Suprapubic skin (tissue), 4 donors: ENCODE data around the gene SNX9. TPM values are rescaled to one million over a fixed set of nuclear protein-coding genes. Genes with fewer than 3 reads are reported as not detected.

Source experiments
- DNase-seq, 2 donors: peaks; one replicate each; pipeline ENCODE4 v3.0.0-alpha.2; 2019; ENCODE audit warnings: low spot score in 2 of 2
- H3K27ac ChIP-seq: fragments of 200-600 bp; sonication (generic); one replicate; pipeline ENCODE4 v1.5.1; 2019
- H3K27me3 ChIP-seq: fragments of 200-600 bp; sonication (generic); one replicate; pipeline ENCODE4 v1.5.1; 2019
- H3K36me3 ChIP-seq: fragments of 200-600 bp; sonication (generic); one replicate; pipeline ENCODE4 v1.5.1; 2019
- H3K4me1 ChIP-seq: fragments of 200-600 bp; sonication (generic); one replicate; pipeline ENCODE4 v1.5.1; 2019
- H3K4me3 ChIP-seq: fragments of 200-600 bp; sonication (generic); one replicate; pipeline ENCODE4 v1.5.1; 2019; ENCODE audit warnings: mild to moderate bottlenecking
- H3K9me3 ChIP-seq: fragments of 200-600 bp; sonication (generic); one replicate; pipeline ENCODE4 v1.5.1; 2019
- CTCF ChIP-seq, 2 donors: fragments of 200-600 bp in 1 of 2; fragments of 450-650 bp in 1 of 2; sonication (generic) in 1 of 2; IDR thresholded peaks; one replicate each; pipeline ENCODE4 v1.5.1; 2016 to 2019; ENCODE audit warnings: antibody characterized with exemption in 2 of 2, mild to moderate bottlenecking in 1 of 2, moderate library complexity in 1 of 2
- EP300 ChIP-seq: sonication (generic); formaldehyde crosslinking; IDR thresholded peaks from one replicate; pipeline ENCODE4 v1.6.1; 2017; ENCODE audit warnings: antibody characterized with exemption
- POLR2A ChIP-seq, 2 donors: fragments of 450-650 bp; IDR thresholded peaks; one replicate each; pipeline ENCODE4 v1.6.1; 2017; ENCODE audit warnings: antibody characterized with exemption in 2 of 2, mild to moderate bottlenecking in 2 of 2, moderate library complexity in 2 of 2
- POLR2AphosphoS5 ChIP-seq, 3 donors: sonication (generic); formaldehyde crosslinking; IDR thresholded peaks; one replicate each; pipeline ENCODE4 v1.6.1; 2017; ENCODE audit warnings: antibody characterized with exemption in 3 of 3
- WGBS: methylation state at CpG from one replicate; pipeline ENCODE4 v1.1.5; 2018; 5-methylcytosine and 5-hydroxymethylcytosine counted together
- total RNA-seq, 4 donors: library from RNA; depleted of rRNA; stranded (reverse); fragments of >200 nt; gene quantifications; one replicate each; pipeline ENCODE4 v1.1.0, GENCODE V29; 2016

Gene SNX9
- total RNA-seq, 4 donors from 2014 or later: 30.4 to 44.2 (median 35.8) TPM

- 97% methylated on average over 12 of the region's 14 CpGs for WGBS
- Histone ChIP-seq H3K36me3 (peaks cover 83% of the 10 kb centered on the region), H3K9me3 (no peaks in the 10 kb centered on the region)
Measured at GRCh38 chr6:157942351-157942750, 119.3 kb downstream of the SNX9 start.

GRCh38 chr6:157943249-157943963 is 120.4 kb downstream of the SNX9 start:
- Histone ChIP-seq H3K36me3 (peaks cover 73% of the 10 kb centered on the region), H3K4me3 (no peak overlapping the region), H3K4me1 (no peaks in the 10 kb centered on the region), H3K9me3 (no peaks in the 10 kb centered on the region), H3K27ac (no peak overlapping the region), H3K27me3 (no peaks in the 10 kb centered on the region)
- TF ChIP-seq POLR2AphosphoS5 (IDR thresholded peaks at IDR 0.05) (no peak), POLR2A (IDR thresholded peaks at IDR 0.05) (no peak), CTCF (IDR thresholded peaks at IDR 0.05) (no peak), EP300 (no peak)
- no peak for DNase-seq
- WGBS: 95% methylated on average over 16 of the region's 16 CpGs

More at GRCh38 chr6:157942351-157942750, 119.3 kb downstream of the SNX9 start:
- Histone ChIP-seq H3K27ac (no peak overlapping the region), H3K27me3 (no peaks in the 10 kb centered on the region), H3K4me3 (no peak overlapping the region), H3K4me1 (no peaks in the 10 kb centered on the region)
- DNase-seq: no peak
- TF ChIP-seq EP300 (no peak), POLR2A (IDR thresholded peaks at IDR 0.05) (no peak)

GRCh38 chr6:157943964-157944283 is 120.9 kb downstream of the SNX9 start:
- Histone ChIP-seq H3K36me3 (peaks cover 67% of the 10 kb centered on the region), H3K27ac (no peak overlapping the region), H3K4me3 (no peak overlapping the region), H3K9me3 (no peaks in the 10 kb centered on the region), H3K4me1 (no peaks in the 10 kb centered on the region), H3K27me3 (no peaks in the 10 kb centered on the region)
- 95% methylated on average over 15 of the region's 15 CpGs for WGBS
- DNase-seq: no peak
- TF ChIP-seq EP300: no peak
- TF ChIP-seq CTCF (IDR thresholded peaks at IDR 0.05): no peak
- no peak for TF ChIP-seq POLR2AphosphoS5 (IDR thresholded peaks at IDR 0.05)
- TF ChIP-seq POLR2A (IDR thresholded peaks at IDR 0.05): no peak

- Histone ChIP-seq H3K4me3 (no peak overlapping the region), H3K36me3 (peaks cover 54% of the 10 kb centered on the region), H3K4me1 (no peaks in the 10 kb centered on the region), H3K27me3 (no peaks in the 10 kb centered on the region), H3K9me3 (no peaks in the 10 kb centered on the region), H3K27ac (no peak overlapping the region)
- DNase-seq: no peak
- WGBS: 91% methylated on average over 14 of the region's 14 CpGs
- TF ChIP-seq POLR2AphosphoS5 (IDR thresholded peaks at IDR 0.05): no peak
- TF ChIP-seq POLR2A (IDR thresholded peaks at IDR 0.05): no peak
- no peak for TF ChIP-seq CTCF (IDR thresholded peaks at IDR 0.05)
- TF ChIP-seq EP300: no peak
Measured at GRCh38 chr6:157944983-157945931, 122.2 kb downstream of the SNX9 start.

GRCh38 chr6:157946053-157946617 is 123.1 kb downstream of the SNX9 start:
- Histone ChIP-seq H3K9me3 (no peaks in the 10 kb centered on the region), H3K27ac (no peak overlapping the region), H3K27me3 (no peaks in the 10 kb centered on the region), H3K4me3 (no peak overlapping the region), H3K36me3 (peaks cover 45% of the 10 kb centered on the region), H3K4me1 (no peaks in the 10 kb centered on the region)
- no peak for DNase-seq
- WGBS: 95% methylated on average over 6 of the region's 6 CpGs
- TF ChIP-seq POLR2A (IDR thresholded peaks at IDR 0.05) (no peak), CTCF (IDR thresholded peaks at IDR 0.05) (no peak), EP300 (no peak), POLR2AphosphoS5 (IDR thresholded peaks at IDR 0.05) (no peak)
